Measurements from ENCODE around the gene TSSK3.

TSSK3 gene

GRCh38 chr1:32390904-32391870 is 28.8 kb downstream of the TSSK3 start:
- Histone ChIP-seq H3K27ac (ENCODE audit: low read depth, low read length) (no peak overlapping the region), H3K4me1 (ENCODE audit: control insufficient read depth in 1 of 2, insufficient read depth in 2 of 2, low read length in 2 of 2) (peaks cover 4 to 5% of the 10 kb centered on the region in 2 experiments), H3K14ac (ENCODE audit: low read length) (no peak overlapping the region), H2BK5ac (ENCODE audit: low read depth, low read length, poor library complexity) (no peak overlapping the region), H3K4me3 (ENCODE audit: low read depth, low read length) (no peak overlapping the region), H3K79me2 (ENCODE audit: control insufficient read depth, insufficient read depth, low read length, poor library complexity) (peaks cover 5% of the 10 kb centered on the region), H2AFZ (ENCODE audit: insufficient read depth, low read length, poor library complexity) (no peak overlapping the region), H2BK120ac (ENCODE audit: insufficient read depth, low read length, poor library complexity) (no peak overlapping the region), H3K23ac (ENCODE audit: low read length) (no peak overlapping the region), H3K36me3 (ENCODE audit: control insufficient read depth in 1 of 2, insufficient read depth in 2 of 2, low read length in 2 of 2) (peaks cover 17 to 34% of the 10 kb centered on the region in 2 experiments), H3K4ac (ENCODE audit: low read depth, low read length) (no peak overlapping the region), H3K4me2 (ENCODE audit: low read length) (no peak overlapping the region), H2AK5ac (ENCODE audit: low read length) (no peak overlapping the region), H3K9ac (ENCODE audit: low read length) (no peak overlapping the region), H3K27me3 (ENCODE audit: insufficient read depth, low read length) (no peaks in the 10 kb centered on the region), H2BK12ac (ENCODE audit: low read length) (no peak overlapping the region), H4K91ac (ENCODE audit: low read depth, low read length) (no peak overlapping the region), H3K18ac (ENCODE audit: low read length) (no peak overlapping the region), H4K12ac (ENCODE audit: low read depth, low read length) (no peak overlapping the region), H3K79me1 (ENCODE audit: low read length) (peaks cover 6% of the 10 kb centered on the region), H3K9me3 (ENCODE audit: insufficient read depth, low read depth, low read length) (peaks cover 3% of the 10 kb centered on the region), H4K8ac (ENCODE audit: low read depth, low read length) (no peak overlapping the region)
- no peak for DNase-seq
- WGBS (ENCODE audit: extremely low coverage, insufficient coverage, insufficient read length), result no CpG with 5 or more reads among the region's 8 CpGs

GRCh38 chr1:32392325-32392724 is 30.0 kb downstream of the TSSK3 start:
- Histone ChIP-seq H4K12ac (ENCODE audit: low read depth, low read length) (no peak overlapping the region), H4K91ac (ENCODE audit: low read depth, low read length) (no peak overlapping the region), H3K36me3 (ENCODE audit: control insufficient read depth in 1 of 2, insufficient read depth in 2 of 2, low read length in 2 of 2) (peaks cover 12 to 28% of the 10 kb centered on the region in 2 experiments), H3K79me2 (ENCODE audit: control insufficient read depth, insufficient read depth, low read length, poor library complexity) (peaks cover 5% of the 10 kb centered on the region), H3K79me1 (ENCODE audit: low read length) (peaks cover 6% of the 10 kb centered on the region), H3K4me3 (ENCODE audit: low read depth, low read length) (no peak overlapping the region), H3K14ac (ENCODE audit: low read length) (no peak overlapping the region), H2BK120ac (ENCODE audit: insufficient read depth, low read length, poor library complexity) (no peak overlapping the region), H2BK5ac (ENCODE audit: low read depth, low read length, poor library complexity) (no peak overlapping the region), H3K9me3 (ENCODE audit: insufficient read depth, low read depth, low read length) (peaks cover 3% of the 10 kb centered on the region), H2AK5ac (ENCODE audit: low read length) (no peak overlapping the region), H3K4me1 (ENCODE audit: control insufficient read depth in 1 of 2, insufficient read depth in 2 of 2, low read length in 2 of 2) (peaks cover 4 to 5% of the 10 kb centered on the region in 2 experiments), H2BK12ac (ENCODE audit: low read length) (no peak overlapping the region), H4K8ac (ENCODE audit: low read depth, low read length) (no peak overlapping the region), H3K9ac (ENCODE audit: low read length) (no peak overlapping the region), H3K23ac (ENCODE audit: low read length) (no peak overlapping the region), H3K27me3 (ENCODE audit: insufficient read depth, low read length) (no peaks in the 10 kb centered on the region), H3K18ac (ENCODE audit: low read length) (no peak overlapping the region), H3K4ac (ENCODE audit: low read depth, low read length) (peak overlapping the region; percentile 54), H2AFZ (ENCODE audit: insufficient read depth, low read length, poor library complexity) (no peak overlapping the region), H3K4me2 (ENCODE audit: low read length) (no peak overlapping the region), H3K27ac (ENCODE audit: low read depth, low read length) (no peak overlapping the region)
- WGBS (ENCODE audit: extremely low coverage, insufficient coverage, insufficient read length), result no CpG with 5 or more reads among the region's 3 CpGs
- DNase-seq, result no peak

- no peak for DNase-seq
- no peak overlapping the region for H4K8ac ChIP-seq (ENCODE audit: low read depth, low read length)
- H3K27ac ChIP-seq (ENCODE audit: low read depth, low read length), result no peak overlapping the region
- H3K18ac ChIP-seq (ENCODE audit: low read length), result no peak overlapping the region
- no peak overlapping the region for H3K14ac ChIP-seq (ENCODE audit: low read length)
- H4K91ac ChIP-seq (ENCODE audit: low read depth, low read length), result no peak overlapping the region
- H2AFZ ChIP-seq (ENCODE audit: insufficient read depth, low read length, poor library complexity), result no peak overlapping the region
- no peak overlapping the region for H2BK12ac ChIP-seq (ENCODE audit: low read length)
- H3K79me2 ChIP-seq (ENCODE audit: control insufficient read depth, insufficient read depth, low read length, poor library complexity), result peaks cover 5% of the 10 kb centered on the region
- no peak overlapping the region for H4K12ac ChIP-seq (ENCODE audit: low read depth, low read length)
- H2AK5ac ChIP-seq (ENCODE audit: low read length), result peak overlapping the region; percentile 6
- no peak overlapping the region for H2BK5ac ChIP-seq (ENCODE audit: low read depth, low read length, poor library complexity)
- H3K79me1 ChIP-seq (ENCODE audit: low read length), result peaks cover 6% of the 10 kb centered on the region
- peaks cover 4 to 5% of the 10 kb centered on the region in 2 experiments for H3K4me1 ChIP-seq (ENCODE audit: control insufficient read depth in 1 of 2, insufficient read depth in 2 of 2, low read length in 2 of 2)
- peak overlapping the region; percentile 73 for H3K4me2 ChIP-seq (ENCODE audit: low read length)
- peaks cover 9 to 25% of the 10 kb centered on the region in 2 experiments for H3K36me3 ChIP-seq (ENCODE audit: control insufficient read depth in 1 of 2, insufficient read depth in 2 of 2, low read length in 2 of 2)
- no CpG with 5 or more reads among the region's 1 CpG for WGBS (ENCODE audit: extremely low coverage, insufficient coverage, insufficient read length)
- no peaks in the 10 kb centered on the region for H3K27me3 ChIP-seq (ENCODE audit: insufficient read depth, low read length)
- H3K9ac ChIP-seq (ENCODE audit: low read length), result no peak overlapping the region
- peaks cover 3% of the 10 kb centered on the region for H3K9me3 ChIP-seq (ENCODE audit: insufficient read depth, low read depth, low read length)
- H2BK120ac ChIP-seq (ENCODE audit: insufficient read depth, low read length, poor library complexity), result no peak overlapping the region
- peak overlapping the region; percentile 57 for H3K4ac ChIP-seq (ENCODE audit: low read depth, low read length)
- H3K23ac ChIP-seq (ENCODE audit: low read length), result no peak overlapping the region
- H3K4me3 ChIP-seq (ENCODE audit: low read depth, low read length), result no peak overlapping the region
These were observed 30.8 kb downstream of the TSSK3 start for GRCh38 chr1:32393136-32393535.

DNA sequence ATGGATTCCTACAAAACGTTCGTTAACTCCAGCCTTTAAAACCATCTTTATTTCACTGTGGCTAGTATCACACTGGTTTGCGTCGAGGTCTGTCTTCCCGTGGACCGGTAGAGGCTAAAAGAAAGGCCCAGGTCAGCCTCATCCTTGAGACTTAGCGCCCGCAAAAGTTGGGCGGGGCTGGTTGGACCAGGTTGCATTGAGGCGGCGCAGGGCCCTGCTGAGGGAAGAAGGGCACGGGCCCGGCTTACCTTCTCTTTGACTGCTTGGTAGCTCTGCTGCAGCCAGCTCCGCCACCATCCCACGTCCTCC is 31.4 kb downstream of the TSSK3 start:
- H3K9ac ChIP-seq (ENCODE audit: low read length), result peak overlapping the region; percentile 79
- peak overlapping the region; percentile 71 for H2BK5ac ChIP-seq (ENCODE audit: low read depth, low read length, poor library complexity)
- DNase-seq, result peak; percentile 20 to 59
- no peak overlapping the region for H3K23ac ChIP-seq (ENCODE audit: low read length)
- H3K36me3 ChIP-seq (ENCODE audit: control insufficient read depth in 1 of 2, insufficient read depth in 2 of 2, low read length in 2 of 2), result peaks cover 9 to 20% of the 10 kb centered on the region in 2 experiments
- peaks cover 6% of the 10 kb centered on the region for H3K79me1 ChIP-seq (ENCODE audit: low read length)
- H3K27ac ChIP-seq (ENCODE audit: low read depth, low read length), result peak overlapping the region; percentile 50
- peak overlapping the region; percentile 73 for H3K4me2 ChIP-seq (ENCODE audit: low read length)
- WGBS (ENCODE audit: extremely low coverage, insufficient coverage, insufficient read length), result no CpG with 5 or more reads among the region's 15 CpGs
- H3K79me2 ChIP-seq (ENCODE audit: control insufficient read depth, insufficient read depth, low read length, poor library complexity), result peaks cover 5% of the 10 kb centered on the region
- H3K18ac ChIP-seq (ENCODE audit: low read length), result peak overlapping the region; percentile 95
- H3K27me3 ChIP-seq (ENCODE audit: insufficient read depth, low read length), result no peaks in the 10 kb centered on the region
- peak overlapping the region; percentile 67 for H4K12ac ChIP-seq (ENCODE audit: low read depth, low read length)
- peak overlapping the region; percentile 94 for H3K4me3 ChIP-seq (ENCODE audit: low read depth, low read length)
- no peak overlapping the region for H2BK12ac ChIP-seq (ENCODE audit: low read length)
- peak overlapping the region; percentile 80 for H2AK5ac ChIP-seq (ENCODE audit: low read length)
- peaks cover 3% of the 10 kb centered on the region for H3K9me3 ChIP-seq (ENCODE audit: insufficient read depth, low read depth, low read length)
- H2BK120ac ChIP-seq (ENCODE audit: insufficient read depth, low read length, poor library complexity), result peak overlapping the region; percentile 40
- peak overlapping the region; percentile 90 for H4K8ac ChIP-seq (ENCODE audit: low read depth, low read length)
- peak overlapping the region; percentile 88 for H3K4ac ChIP-seq (ENCODE audit: low read depth, low read length)
- H3K4me1 ChIP-seq (ENCODE audit: control insufficient read depth in 1 of 2, insufficient read depth in 2 of 2, low read length in 2 of 2), result peaks cover 4 to 5% of the 10 kb centered on the region in 2 experiments
- H2AFZ ChIP-seq (ENCODE audit: insufficient read depth, low read length, poor library complexity), result peak overlapping the region; percentile 71
- H4K91ac ChIP-seq (ENCODE audit: low read depth, low read length), result peak overlapping the region; percentile 80
- H3K14ac ChIP-seq (ENCODE audit: low read length), result peak overlapping the region; percentile 87

Data from trophoblast cell (in vitro differentiated cells and primary cell).